NCI-H748 (cell line): ENCODE results near the gene CDIPT.
"Not testable (repeated sequence)": the region's sequence is repeated elsewhere in the genome, so short reads cannot be mapped to it uniquely, and the experiment has no call there.

Experiments used
- DNase-seq: peaks from one replicate; lab custom pipeline; 2025; ENCODE audit not compliant: unreplicated experiment; lab: John Stamatoyannopoulos, UW

The CDIPT gene

DNA sequence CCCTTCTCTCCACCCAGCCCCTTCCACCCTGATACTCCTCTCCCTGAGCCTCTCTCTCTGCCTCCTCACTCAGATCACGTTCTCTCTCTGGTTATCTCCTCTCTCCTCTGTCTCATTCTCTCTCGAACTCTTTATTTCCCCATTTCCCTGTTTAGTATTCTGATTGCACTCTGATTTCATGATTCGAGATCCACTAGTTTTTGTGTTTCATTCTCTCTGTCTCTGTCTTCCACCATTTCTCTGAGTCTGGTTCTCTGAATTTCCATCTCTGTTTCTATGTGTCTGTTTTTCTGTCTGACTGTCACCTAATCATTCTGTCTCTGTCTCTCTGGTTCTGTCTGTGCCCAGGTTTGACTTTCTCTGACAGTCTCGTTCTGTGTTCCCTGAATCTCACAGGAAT, 34.3 kb upstream of the CDIPT start:
- DNase-seq: no peak

DNA sequence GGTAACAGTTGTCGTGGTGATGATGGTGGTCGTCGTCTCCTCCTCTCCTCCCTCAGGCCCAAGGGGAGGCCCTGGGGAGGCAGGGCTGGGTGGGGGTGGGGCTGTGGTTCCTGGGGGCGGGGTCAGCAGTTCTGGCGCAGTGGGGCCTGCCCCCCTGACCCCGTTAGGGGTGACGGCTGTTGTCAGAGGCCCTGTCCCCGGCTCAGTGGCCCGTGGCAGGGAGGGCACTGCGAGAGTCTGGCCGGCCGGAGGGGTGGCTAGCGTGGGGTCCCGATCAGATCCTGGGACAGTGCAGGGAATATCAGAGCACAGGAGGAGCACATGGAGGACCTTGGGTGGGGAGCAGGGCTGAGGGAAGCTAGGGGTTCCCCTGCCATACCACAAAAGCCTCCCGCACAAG, 33.8 kb upstream of the CDIPT start:
- no peak for DNase-seq

DNA sequence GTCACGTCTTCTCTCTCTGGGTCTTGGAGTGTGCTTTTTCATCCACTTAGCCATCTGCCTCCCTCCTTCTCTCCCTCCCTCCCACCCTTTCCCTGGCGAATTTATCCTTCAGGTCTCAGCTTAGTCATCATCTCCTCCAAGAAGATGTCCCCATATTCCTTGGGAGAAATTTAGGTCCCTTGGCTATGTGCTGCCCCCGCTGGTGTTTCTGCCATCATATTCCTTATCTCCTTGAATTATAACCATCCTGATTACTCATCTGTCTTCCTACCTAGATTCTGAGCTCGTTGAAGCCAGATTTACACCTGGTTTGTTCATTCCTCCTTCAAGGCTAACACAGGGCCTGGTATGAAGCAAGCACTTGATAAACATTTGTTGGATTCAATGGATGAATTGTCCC, 31.3 kb upstream of the CDIPT start:
- DNase-seq: no peak

DNA sequence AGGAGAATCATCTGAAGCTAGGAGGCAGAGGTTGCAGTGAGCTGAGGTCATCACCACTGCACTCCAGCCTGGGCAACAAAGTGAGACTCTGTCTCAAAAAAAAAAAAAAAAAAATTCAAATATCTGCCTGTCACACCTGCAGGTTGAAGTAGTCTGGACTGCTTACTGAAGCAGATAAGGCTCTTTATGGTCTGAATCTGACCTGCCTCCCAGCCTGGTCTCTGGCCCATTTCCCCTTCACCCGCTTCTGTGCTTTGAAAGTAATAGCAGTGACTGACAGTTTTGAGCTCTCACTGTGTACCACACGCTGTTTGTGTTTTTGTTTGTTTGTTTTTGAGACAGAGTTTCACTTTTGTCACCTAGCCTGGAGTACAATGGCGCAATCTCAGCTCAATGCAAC, 30.5 kb upstream of the CDIPT start:
- DNase-seq: no peak

DNA sequence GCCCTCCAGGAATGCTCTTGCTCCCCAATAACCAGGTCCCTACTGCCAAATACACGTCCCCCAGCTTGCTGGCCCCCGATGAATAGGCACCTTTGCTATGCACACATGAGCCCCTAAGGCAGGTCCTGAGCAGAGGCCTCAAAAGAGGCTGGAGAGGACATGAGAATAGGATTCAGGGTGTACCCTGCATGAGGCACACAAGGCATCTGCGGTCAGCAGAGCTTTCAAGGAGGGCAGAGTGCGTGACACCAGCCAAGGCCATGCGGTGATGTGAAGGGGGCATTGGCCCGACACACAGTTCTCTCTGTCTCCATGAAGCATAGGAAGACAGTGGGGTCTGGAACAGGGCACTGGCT, 29.4 kb upstream of the CDIPT start:
- no peak for DNase-seq

DNA sequence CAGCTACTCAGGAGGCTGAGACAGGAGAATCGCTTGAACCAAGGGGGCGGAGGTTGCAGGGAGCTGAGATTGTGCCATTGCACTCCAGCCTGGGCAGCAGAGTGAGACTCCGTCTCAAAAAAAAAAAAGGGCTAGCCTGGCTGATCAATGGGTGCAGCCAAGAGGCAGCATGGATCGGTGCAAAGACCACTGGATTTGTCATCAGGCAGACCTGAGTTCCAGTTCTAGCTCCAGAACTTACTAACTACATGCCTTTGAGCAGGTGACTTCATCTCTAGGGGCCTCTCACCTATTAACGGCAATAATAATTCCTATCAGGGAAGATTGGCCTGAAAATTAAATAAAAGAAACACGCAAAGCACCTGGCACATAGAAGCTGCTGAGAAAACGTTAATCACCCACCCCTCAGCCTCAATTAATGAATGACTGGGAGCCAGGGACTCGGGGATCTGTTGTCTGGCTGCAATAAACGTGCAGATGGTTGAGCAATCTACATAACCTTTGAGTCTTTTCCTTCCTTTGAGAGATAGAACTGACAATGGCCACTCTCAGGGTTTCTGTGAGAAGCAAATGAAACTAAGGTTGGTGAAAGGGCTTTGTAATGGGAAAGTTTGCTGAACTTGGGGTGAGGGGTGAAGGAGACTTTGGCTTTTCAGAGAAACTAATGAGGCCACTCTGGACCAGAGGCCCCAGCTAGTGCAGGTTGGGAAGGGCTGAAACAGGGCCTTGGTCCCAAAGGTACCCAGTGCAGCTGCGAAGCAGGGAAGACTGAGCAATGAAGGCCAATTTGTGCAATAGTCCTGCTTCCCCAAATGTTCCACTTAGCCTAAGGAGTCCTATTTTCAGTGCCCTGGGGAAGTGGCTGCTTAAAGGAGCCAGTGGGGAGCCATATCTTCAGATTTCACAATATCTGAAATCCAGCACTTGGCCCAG, 28.8 kb upstream of the CDIPT start:
- no peak for DNase-seq

DNA sequence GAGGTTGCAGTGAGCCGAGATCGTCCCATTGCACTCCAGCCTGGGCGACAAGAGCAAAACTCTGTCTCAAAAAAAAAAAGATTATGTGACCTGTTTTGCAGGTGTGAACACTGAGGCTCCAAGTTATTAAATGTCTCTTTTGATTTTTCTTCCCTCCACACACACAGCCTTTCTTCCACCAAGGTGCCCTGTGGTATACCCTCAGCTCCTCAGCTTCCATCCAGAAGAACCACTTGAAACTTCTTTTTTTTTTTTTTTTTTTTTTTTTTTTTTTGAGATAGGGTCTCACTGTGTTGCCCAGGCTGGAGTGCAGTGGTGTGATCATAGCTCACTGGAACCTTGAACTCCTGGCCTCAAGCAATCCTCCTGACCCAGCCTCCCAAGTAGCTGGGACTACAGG, 26.3 kb upstream of the CDIPT start:
- DNase-seq: not testable (repeated sequence)

DNA sequence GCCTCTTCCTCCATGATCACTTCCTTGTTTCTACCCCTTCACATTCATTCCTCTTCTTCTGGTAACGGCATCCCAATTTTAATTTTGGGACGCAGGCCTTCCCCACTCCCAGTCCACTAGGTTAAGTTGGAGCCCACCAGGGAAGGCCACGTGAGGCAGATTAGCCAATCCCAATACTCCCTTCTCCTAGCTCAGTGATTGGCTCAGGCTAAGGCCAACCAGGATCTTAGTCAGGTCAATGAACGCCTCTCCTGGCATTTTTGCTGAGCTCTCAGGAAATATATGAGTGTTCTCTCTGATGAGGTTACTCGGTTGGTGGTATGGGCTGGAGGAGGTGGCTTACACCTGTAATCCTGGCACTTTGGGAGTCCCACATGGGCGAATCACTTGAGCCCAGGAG, 21.0 kb upstream of the CDIPT start:
- DNase-seq: no peak

DNA sequence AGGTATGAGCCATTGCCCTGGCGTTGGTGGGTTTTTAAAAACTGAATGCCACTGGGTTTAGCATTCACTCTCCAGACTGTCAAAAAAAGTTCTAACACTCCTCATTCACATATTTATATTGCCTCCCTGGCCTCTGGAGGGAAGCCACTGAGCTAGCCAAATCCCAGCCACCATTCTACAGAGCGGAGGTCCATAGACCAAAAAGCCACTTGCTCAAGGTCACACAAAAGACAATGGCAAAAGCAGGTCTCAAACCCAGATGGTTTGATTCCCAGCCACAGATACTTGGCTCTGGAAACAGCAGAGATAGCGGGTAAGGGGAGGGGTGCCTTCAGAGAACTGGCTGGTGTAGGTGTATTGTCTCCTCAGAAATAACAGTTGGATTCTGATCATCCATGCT, 18.0 kb upstream of the CDIPT start:
- DNase-seq: no peak

DNA sequence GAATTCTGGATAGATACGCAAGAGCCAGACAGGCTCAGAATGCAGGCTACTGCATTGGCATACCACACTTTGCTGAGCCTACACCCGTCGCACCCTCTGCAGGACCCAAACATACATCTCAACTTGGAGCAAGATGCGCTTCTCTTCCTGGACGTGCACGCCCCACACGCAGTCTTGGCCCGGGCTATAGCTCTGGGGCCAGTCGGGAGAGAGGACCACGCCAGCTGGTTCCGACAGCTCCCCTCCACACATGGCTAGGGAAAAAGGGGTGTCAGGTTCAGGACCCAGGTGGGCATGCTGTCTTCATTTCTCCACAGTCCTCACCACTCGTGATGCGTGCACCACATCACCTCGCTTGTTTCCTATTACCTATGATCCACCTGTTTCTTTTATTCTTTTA, 15.1 kb upstream of the CDIPT start:
- no peak for DNase-seq

DNA sequence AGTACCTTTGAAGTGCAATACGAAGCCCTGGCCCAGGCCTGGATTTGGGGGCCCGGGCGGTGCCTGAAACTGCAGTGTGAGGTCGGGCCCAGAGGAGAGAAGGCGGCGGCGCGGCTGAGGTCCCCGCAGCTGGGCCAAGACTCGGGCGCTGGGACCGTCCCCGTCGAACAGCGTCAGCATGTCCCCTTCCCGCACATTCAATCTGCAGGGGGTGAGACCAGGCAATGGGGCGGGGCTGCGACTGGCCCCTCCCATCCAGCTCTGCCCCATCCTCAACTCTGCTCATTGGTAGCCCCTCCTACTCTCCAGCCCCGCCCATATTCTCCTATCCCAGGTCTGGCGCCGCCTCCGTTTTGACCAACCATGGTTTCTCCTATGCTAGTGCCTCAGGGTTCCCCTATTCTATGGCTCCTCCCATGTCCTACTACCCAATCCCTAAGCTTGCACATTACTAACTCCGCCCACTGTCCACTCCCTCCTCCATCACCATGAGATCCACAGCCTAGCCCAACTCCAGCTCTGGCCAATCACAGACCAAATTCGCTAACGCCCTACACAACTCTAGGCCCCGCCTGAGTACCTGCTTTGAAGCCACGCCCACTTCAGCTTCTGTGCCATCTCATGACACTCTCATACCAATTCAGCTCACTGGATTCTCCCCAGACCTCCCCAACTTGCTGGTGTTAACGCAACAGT, 14.4 kb upstream of the CDIPT start:
- peak; percentile 13 for DNase-seq

DNA sequence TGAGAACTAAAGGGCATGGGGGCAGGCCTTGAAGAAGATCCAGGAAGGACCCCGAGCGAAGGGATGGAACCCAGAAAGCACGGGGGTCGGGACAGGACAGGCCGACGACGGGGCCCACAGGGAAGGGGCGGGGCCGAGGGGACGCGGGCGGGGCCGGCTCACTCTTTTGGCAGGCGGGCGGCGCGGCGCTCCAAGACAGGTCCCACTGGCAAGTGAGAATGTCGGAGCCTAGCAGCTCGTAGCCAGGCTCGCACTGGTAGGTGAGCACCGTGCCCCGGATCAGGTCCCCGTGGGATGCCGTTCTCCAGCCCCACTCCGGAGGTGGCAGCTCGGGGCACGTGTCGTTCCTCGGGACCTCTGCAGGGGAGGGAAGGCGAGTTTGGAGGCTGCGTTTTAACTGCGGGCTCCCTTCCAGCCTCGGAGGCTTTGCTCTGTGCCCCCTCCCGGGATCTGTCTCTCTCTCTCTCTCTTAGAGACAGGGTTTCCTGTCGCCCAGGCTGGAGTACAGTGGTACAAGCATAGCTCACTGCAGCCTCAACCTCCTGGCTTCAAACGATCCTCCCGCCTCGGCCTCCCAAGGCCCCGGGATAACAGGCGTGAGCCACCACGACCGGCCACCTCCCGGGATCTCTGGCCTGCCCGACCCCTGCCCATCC, 13.7 kb upstream of the CDIPT start:
- no peak for DNase-seq

DNA sequence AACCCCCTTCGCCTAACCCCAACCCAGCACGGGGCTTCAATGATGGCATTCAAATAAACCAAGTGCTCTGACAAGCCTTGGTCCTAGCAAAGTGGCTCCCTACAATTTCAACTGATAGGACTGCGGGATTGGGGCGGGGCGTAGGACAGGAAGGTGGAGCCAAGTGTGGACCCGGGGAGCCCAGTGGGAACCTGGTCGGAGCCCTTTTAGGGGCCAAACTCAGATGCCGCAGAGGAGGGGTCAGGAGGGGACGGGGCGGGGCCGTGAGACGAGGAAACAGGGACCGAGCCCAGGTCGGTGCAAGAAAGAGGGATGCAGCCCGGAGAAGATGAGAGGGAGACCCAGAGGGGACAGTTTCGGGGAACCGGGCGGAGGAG, 13.2 kb upstream of the CDIPT start:
- DNase-seq: no peak

DNA sequence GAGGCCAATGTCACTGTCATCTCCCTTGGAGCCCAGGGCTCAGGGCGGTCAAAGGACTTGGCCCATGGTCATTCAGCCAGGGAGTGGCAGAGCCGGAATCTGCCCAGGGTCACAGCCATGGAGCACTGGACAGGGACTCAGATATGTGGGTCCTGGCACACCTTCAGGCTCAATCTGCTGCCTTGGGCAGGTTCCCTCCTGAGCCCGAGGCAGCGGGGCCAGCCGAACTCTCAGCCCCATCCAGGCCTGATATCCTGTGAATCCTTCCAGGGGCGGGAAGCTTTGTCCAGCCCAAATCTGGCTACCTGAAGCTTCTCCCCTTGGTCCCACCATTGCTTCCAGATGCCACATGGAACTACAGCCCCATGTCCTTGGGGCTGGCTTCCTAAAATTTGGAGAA, 12.2 kb upstream of the CDIPT start:
- no peak for DNase-seq

DNA sequence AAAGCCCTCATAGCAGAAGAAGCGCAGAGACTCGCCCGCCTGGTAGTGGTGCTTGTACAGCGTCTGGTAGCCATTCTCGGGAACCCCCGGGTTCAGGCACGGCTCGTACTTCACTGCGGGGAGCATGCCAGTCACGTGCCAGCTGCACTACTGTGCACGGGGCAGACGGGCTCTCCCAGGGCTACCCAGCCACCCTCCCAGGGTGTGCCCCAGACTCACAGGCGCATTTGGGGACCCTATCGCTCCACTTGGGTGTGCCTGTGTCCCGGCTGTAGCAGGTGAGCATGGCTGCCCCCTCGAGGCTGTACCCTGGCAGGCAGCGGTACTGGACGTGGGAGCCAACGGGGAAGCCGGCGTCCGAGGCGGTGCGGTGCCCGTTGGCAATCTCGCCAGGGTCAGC, 10.3 kb upstream of the CDIPT start:
- DNase-seq: no peak

DNA sequence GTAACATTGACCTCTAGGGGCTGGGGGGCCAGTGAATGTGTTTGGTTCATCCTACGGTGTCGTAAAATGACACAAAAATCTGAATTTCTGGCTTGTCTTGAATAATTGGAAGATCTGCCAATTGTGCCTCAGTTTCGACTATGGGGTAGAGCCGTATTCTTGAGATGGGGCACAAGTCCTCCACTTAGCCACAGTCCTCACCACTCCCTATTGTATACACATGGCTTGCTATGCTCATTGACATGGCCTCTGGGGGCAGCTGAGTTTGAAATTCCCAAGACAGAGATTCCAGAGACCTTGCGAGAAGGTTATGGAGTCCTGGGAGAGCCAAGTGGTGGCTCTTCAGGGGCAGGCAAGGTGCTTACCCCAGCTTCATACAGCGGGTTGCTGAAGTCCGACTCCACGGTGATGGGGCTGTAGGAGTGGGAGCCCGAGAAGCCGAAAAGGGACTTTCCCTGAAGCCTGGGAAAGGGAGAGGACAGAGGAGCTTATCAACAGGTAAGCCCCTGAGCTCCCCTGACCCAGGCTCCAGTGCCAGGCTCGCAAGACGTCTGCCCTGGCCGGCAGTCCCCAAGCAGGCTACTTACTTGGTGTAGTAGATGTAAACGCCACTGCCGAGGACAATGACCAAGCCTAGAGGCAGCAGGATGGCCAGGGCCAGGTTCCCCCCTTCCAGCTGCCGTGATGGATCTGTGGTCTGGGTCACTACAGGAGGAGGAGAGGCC, 9.0 kb upstream of the CDIPT start:
- DNase-seq: no peak

DNA sequence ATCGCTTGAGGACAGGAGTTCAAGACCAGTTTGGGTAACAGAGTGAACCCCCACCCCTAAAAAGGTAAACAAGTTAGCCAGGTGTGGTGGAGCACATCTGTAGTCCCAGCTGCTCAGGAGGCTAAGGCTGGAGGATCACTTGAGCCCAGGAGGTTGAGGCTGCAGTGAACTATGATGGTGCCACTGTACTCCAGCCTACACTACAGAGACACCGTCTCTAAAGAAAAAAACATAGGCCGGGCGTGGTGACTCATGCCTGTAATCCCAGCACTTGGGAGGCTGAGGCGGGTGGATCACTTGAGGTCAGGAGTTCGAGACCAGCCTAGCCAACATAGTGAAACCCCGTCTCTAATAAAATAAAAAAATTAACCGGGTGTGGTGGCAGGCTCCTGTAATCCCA, 6.0 kb upstream of the CDIPT start:
- not testable (repeated sequence) for DNase-seq

DNA sequence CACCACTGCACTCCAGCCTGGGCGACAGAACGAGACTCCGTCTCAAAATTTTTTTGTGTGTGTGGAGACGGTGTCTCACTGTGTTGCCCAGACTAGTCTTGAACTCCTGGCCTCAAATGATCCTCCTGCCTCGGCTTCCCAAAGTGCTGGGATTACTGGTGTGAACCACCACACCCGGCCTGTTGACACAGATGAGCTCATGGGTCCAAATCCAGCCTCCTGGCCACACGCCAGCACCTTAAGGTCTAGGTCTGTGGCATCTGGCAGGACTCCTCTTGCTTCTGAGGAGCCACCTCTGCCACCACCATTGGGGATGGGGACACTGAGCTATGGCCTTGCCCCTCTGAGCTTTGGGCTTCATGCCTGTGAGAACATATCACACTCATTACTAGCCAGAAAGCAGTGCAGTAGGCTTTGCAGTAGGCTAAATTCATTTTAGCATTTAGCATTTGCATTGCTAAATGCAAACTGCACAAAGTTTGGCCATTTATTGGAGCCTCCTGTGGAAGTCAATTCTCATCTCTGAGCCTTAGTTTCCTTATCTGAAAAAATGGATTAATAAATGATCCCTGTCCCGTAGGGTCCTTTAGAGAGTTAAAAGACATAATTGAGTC, 5.5 kb upstream of the CDIPT start:
- DNase-seq: no peak

DNA sequence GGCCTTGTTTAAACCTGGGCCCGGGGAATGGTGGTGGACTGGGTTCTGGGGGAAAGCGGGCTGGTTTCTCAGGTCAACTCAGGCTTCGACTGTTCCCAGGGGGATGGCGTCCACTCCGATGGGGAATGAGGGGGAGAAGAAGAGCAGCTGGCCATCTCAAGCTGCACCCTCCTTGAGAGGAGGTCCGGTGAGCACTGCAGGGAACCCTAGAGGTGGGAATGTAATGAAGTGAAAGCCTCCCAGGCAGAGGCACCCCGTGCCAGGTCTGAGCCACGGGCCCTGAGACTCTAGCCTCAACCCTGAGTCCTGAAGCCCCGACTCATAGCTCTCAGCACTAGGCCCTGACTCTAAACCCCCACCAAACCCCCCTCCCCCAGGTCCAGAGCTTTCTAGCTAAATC, 1.2 kb upstream of the CDIPT start:
- no peak for DNase-seq

DNA sequence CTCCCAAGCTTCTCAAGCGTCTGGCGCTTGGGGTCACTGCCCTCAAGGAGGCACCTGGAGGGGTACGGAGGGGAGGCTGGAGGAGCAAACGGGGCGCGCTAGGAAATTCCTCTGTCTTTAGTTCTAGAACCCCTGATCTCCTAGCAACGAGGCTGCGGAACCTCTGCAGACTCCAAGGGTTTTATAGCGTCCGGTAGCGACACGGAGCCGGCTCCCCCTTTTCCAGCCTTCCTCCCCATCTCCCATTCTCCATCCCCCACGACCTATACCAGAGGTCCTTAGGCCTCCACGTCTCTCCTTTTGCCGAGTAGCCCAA, 601 bp upstream of the CDIPT start:
- DNase-seq: no peak

DNA sequence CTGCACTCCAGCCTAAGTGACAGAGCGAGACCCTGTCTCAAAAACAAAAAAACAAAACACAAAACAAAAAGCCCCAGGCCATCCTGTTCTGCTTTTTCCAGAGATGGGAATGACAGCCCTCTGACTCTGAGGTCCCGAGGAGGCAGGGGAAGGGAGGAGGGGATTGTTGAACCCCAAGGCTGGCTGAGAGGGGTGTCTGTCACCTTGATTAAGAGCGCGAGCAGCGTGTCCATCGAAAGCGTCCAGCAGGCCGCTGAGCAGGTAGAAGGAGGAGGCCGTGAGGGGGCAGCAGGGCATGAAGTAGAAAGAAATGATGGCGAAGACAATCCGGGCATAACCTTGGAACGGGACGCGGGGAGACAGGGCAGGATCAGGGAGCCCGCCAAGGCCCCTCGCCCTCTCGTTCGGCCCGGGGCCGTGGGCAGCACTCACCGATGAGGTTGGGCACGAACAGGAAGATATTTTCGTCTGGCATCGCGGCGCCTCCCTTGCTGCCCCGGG, 593 bp downstream of the CDIPT start:
- DNase-seq: peak; percentile 33
